Right ventricle myocardium superior (tissue), 1 donor: ENCODE data around the gene BABAM2. TPM values are rescaled to one million over a fixed set of nuclear protein-coding genes. Genes with fewer than 3 reads are reported as not detected.
"Not testable (repeated sequence)": the region's sequence is repeated elsewhere in the genome, so short reads cannot be mapped to it uniquely, and the experiment has no call there.

Experiments
- ATAC-seq: fragments of 200-7000 bp; cut with Tn5 transposase; one replicate; pipeline ENCODE4 v1.9.1; 2020; ENCODE audit warnings: mild to moderate bottlenecking; ENCODE audit not compliant: poor library complexity
- DNase-seq: peaks from one replicate; pipeline ENCODE4 v3.0.0-alpha.2; 2020
- intact Hi-C: fragments of 100-400 bp; cut with DNase I; formaldehyde crosslinking; loops from one replicate; pipeline ENCODE4 v1.11.2; 2022
- total RNA-seq: library from RNA; stranded (reverse); fragmentation: NEBNext Ultra II Directional; extraction: Animal tissue kit (Norgen Biotek cat#: 25700); gene quantifications from one replicate; pipeline ENCODE4 v1.2.1, GENCODE V29; 2021
- donor health status: DM: no; HTN: yes; CAD: no; lungs with severe emphysema.

Gene BABAM2
- total RNA-seq, 1 donor from 2014 or later: 51.3 TPM

DNA sequence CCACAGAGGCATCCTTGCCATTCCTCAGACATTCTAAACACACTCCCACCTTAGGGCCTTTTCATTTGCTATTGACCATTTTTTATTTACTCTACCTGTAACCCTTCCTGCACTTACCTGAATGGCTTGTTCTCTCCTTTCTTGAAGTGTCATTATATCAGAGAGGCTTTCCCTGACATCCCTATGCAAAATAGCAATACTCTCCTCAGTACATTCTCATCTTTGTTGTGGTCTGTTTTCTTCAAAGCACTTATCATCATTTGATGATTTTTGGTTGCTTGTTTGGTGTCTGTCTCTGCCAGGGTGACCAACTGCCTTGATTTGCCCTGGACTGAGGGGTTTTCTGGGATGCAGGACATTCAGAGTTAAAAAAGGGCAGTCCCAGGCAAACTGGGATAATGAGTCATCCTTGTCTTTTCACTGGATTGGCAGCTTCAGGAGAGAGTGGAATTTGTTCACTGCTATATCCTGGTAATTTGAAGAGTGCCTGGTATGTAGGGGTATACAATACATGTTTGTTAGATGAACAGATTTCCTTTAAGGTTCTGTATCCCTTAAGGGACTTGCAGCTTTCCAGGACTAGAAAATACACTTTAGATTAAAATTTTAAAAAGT lies 102.4 kb downstream of the BABAM2 start:
- intact Hi-C loops: no loop called here
- DNase-seq (no peak), ATAC-seq (no peak)

DNA sequence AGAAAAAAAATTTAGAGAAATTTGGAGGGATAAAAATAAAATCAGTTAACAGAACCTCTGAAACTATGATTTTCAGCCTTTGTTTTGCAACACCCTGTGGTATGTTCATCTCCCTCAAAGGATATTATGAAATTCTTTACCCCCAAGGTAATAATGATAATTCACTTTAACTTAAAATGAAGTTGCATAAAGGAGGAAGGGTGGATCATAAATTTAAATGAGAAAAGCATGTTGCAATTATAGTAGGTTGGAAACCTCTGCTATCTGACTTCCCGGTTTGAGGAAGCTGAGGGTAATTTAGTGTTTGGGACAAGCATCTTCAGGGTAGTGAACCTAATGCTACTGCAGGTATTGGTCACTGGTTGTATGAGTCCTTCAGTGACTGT lies 102.9 kb downstream of the BABAM2 start:
- intact Hi-C loops: no loop called here
- ATAC-seq (no peak), DNase-seq (no peak)

DNA sequence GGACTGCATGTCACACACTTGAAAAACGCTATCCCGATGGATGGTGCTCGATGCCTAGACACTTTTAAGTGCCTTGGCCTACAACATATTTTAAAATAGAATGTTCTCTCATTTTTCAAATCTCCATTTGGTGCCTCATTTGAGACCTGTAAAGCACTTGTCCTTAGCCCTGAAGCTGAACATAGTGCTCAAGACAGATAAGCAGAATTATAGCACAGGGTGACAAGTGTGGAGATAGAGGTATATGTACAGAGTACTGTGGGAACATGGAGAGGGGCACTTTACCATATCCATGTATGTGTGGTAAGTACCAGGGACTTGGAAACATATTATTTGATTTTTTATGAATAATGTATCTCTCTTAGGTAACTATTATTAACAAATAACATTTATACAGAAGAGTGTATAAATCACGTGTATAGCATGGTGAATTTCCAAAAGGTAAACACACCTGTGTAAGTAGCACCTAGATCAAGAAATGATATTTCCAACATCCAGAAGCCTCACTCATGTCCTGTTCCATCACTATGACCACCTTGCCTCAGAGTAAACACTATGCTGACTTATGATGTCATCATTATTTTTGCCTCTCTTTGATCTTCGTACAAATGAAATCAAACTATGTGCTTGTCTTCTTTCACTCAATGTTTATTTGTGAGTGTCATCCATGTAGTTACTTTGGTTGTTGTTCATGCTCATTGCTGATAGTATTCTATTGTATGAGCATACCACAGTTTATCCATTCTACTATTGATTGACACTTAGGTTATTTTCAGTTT lies 103.6 kb downstream of the BABAM2 start:
- no peak for ATAC-seq
- intact Hi-C loops: no loop called here
- DNase-seq: no peak

GRCh38 chr2:27996156-27996922 lies 105.8 kb downstream of the BABAM2 start:
- ATAC-seq: no peak
- intact Hi-C loops: no loop called here

DNA sequence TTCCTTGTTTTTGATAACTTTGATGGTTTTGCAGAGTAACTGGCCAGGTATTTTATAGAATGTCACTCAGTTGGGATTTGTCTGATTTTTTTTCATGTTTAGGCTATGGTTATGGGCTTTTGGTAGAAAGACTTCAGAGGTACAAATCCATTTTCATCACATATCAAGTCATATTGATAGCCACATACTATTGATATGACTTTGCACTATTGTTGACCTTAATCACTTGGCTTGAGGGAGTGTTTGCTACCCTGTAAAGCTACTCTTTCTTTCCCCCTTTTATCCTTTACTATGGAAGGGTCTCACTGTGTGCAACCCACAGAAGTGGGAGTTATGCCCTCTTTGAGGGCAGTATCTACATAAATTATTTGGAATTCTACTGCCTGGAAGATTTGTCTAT lies 109.8 kb downstream of the BABAM2 start:
- intact Hi-C loops: no loop called here
- DNase-seq: no peak
- ATAC-seq: no peak

More at GRCh38 chr2:27996156-27996922, 105.8 kb downstream of the BABAM2 start:
- no peak for DNase-seq

- intact Hi-C loops: no loop called here
- no peak for ATAC-seq
- DNase-seq: no peak
Measured at GRCh38 chr2:28002181-28002580, 111.7 kb downstream of the BABAM2 start.

DNA sequence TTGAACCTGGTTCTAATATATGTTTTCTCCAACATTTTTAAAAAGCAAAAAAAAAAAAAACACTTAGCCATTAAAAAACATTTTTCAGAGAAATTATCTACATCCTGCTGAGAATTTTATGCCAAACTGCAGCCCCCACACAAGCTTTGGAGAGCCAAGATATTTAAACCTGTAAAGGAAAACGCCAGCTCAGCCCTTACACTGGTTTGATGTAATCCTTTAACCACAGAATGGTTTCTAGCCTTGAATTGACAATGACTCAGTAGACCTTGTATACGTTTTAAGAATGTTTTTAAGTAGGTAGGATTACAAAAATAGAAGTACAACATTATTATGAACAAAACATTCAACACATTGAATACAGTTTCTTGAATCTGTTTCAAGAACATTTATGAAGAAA lies 113.6 kb downstream of the BABAM2 start:
- DNase-seq: no peak
- no peak for ATAC-seq
- intact Hi-C loops: no loop called here

DNA sequence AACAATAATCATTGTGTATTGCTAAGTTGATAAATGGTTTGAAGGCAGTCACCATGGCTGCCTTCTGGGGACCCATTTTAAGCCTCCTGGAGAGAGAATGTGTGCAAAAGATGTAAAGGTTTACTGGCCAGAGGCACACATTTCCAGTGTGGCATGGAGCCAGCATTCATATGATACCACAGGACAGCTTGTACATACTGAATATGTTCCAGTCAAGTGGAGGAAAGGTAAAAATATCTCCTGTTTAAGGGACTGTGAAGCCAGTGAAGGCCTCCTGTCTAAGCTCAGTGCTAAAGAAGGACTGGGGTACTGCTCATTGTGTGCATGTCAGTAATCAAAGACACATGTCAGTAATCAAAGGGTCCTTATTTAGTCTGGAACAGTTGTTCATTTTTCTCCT lies 119.2 kb downstream of the BABAM2 start:
- peak; percentile 31 for DNase-seq
- ATAC-seq: peak; percentile 93
- intact Hi-C loops: no loop called here

- no peak for ATAC-seq
- intact Hi-C loops: no loop called here
- no peak for DNase-seq
Measured at GRCh38 chr2:28011322-28011737, 120.8 kb downstream of the BABAM2 start.

DNA sequence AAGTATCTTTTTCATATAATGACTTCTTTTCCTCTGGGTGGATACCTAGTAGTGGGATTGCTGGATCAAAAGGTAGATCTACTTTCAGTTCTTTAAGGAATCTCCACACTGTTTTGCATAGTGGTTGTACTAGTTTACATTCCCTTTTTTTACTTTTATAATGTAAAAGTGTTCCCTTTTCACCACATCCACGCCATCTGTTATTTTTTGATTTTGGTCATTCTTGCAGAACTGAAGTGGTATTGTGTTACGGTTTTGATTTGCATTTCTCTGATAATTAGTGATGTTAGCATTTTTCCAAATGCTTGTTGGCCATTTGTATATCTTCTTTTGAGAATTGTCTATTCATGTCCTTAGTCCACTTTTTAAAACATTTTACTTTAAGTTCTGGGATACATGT lies 127.9 kb downstream of the BABAM2 start:
- intact Hi-C loops, ATAC-seq: not testable (repeated sequence)

DNA sequence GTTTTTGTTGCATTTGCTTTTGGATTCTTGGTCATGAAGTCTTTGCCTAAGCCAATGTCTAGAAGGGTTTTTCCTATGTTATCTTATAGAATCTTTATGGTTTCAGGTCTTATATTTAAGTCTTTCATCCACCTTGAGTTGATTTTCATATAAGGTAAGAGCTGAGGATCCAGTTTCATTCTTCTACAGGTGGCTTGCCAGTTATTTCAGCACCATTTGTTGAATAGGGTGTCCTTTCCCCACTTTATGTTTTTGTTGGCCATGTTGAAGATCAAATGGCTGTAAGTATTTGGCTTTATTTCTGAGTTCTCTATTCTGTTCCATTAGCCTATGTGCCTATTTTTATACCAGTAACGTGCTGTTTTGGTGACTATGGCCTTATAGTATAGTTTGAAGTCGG lies 129.0 kb downstream of the BABAM2 start:
- DNase-seq, ATAC-seq, intact Hi-C loops: not testable (repeated sequence)

More for the DNA sequence above, 127.9 kb downstream of the BABAM2 start:
- DNase-seq: not testable (repeated sequence)

- ATAC-seq: no peak
- DNase-seq: no peak
- intact Hi-C loops: no loop called here
Measured at GRCh38 chr2:28021898-28022297, 131.4 kb downstream of the BABAM2 start.

DNA sequence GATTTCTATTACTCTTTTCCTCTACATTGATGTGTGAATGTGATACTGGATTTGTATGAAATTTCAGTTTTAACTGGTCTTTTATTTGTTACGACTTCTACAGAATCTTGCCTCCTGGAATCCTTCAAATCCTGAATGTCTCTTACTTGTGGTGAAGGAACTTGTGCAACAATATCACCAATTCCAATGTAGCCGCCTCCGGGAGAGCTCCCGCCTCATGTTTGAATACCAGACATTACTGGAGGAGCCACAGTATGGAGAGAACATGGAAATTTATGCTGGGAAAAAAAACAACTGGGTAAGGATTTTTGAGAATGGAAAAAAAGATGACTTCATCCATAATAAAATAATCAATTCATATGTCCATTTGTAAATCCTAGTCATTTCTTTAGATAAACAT lies 134.6 kb downstream of the BABAM2 start:
- intact Hi-C loops: no loop called here
- DNase-seq (no peak), ATAC-seq (no peak)

DNA sequence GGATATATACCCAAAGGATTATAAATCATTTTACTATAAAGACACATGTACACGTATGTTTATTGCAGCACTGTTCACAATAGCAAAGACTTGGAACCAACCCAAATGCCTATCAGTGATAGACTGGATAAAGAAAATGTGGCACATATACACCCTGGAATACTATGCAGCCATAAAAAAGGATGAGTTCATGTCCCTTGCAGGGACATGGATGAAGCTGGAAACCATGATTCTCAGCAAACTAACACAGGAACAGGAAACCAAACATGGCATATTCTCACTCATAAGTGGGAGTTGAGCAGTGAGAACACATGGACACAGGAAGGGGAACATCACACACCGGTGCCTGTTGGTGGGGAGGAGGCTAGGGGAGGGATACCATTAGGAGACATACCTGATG lies 135.7 kb downstream of the BABAM2 start:
- DNase-seq, intact Hi-C loops, ATAC-seq: not testable (repeated sequence)

GRCh38 chr2:28028025-28028424 lies 137.5 kb downstream of the BABAM2 start:
- intact Hi-C loops: no loop called here
- DNase-seq (no peak), ATAC-seq (no peak)

GRCh38 chr2:28030600-28030999 lies 140.1 kb downstream of the BABAM2 start:
- DNase-seq: no peak
- intact Hi-C loops: no loop called here
- peak; percentile 51 for ATAC-seq

DNA sequence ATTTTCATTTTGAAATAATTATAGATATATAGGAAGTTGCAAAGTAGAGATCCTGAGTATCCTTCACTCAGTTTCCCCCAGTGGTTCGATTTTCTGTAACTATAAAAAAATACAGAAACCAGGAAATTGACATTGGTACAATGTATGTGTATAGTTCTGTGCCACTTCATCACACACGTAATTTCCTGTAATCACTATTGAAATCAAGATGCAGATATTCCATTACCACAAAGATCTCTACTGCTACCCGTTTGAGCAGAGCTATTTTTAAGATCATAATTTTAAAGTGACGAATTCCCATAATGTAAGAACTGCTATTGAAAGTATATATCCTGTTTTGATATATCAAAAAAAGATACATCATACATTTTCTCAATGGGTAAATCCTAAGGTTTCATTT lies 142.3 kb downstream of the BABAM2 start:
- intact Hi-C loops: no loop called here
- DNase-seq (no peak), ATAC-seq (no peak)

GRCh38 chr2:28034696-28035095 lies 144.2 kb downstream of the BABAM2 start:
- intact Hi-C loops: no loop called here
- no peak for ATAC-seq
- no peak for DNase-seq

GRCh38 chr2:28035163-28035690 lies 144.7 kb downstream of the BABAM2 start:
- intact Hi-C loops: no loop called here
- DNase-seq (no peak), ATAC-seq (peak; percentile 41)
